ENCODE data around the gene C1orf53. TPM values are rescaled to one million over a fixed set of nuclear protein-coding genes. Genes with fewer than 3 reads are reported as not detected.

The C1orf53 gene
- total and polyA plus RNA-seq, 5 experiments from 2014 or later = 1.4 to 2.7 TPM; not detected in 3

DNA sequence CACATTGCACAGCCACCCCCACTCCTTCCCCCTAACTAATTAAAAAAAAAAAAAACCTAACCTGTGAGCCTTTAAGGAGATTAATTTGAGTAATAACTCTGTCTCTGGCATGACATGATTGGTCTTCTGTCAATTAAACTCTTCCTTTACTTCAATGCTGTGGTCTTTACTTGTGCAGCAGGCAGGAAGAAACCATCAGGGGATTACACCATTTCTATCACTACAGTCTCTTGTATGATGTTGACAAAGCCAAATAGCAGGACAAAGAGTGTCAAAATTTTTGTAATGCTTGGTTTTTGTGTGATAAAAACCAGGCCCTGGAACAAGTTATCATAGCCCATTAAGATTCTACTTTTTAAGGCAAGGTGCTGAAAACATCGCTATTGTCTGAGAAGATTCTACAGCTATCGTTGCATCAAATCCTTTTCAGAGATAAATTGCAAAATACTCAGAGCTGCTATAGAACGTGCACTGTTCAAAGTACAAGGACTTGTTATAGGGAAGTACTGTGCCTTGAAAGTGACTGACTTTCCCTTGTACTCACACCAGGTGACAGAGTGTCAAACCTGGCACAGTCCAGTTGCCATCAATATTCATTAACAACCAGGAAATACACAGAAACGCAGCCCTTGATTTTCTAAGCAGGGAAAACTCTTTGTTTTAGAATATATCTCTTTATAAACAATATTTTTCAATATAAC is 52.4 kb downstream of the C1orf53 start:
- no peak for ATAC-seq
- Mint-ChIP-seq H3K36me3 (no peaks in the 10 kb centered on the region), H3K4me3 (no peak overlapping the region), H3K9me3 (peaks cover 0 to 4% (median 0%) of the 10 kb centered on the region in 9 donors), H3K27me3 (no peaks in the 10 kb centered on the region), H3K27ac (no peak overlapping the region), H3K4me1 (peaks cover 2 to 11% (median 7%) of the 10 kb centered on the region in 4 donors)
- no peak for DNase-seq
- POLR2A ChIA-PET = no interaction called here

DNA sequence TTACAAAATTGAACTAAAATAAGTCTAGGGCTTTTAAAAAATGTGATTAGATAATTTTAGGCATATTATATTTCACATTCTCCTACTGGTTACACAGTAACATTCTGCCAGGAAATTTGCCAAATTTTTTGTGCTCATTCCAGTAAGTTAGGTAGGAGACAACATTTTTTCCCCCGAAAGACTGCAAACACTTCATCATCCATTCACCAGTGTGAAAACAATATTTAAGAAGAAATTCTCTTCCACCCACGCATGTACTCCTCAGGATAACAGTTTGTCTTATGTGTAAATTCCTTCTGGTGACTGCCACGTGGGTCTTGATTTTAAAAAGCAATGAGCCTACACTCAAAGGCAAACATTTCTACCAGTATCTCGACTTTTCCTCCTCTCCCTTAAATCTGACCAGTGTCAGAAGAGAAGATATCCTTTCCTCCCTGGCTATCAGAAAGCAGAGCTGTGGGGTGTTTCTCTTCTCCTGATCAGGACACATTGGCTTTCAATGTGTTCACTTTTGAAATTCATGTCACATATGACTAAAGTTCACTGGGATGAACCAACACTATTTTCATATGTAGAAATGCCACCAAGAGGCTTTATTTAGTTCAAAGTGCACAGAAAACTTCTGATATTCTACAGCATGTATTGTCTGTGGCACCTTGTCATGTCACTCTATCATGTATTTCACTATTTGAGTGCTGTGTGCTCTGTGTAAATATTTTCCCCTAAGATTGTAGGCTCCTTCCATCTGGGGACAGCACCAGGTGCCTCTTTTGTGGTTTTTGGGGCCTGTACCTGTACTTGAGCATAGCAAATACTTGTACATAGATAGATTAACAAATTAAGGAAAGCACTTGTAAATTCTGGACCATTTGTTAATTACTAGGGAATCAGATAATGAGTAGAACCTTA is 53.3 kb downstream of the C1orf53 start:
- no peak overlapping the region for H3K4me3 Mint-ChIP-seq
- peaks cover 0 to 9% (median 5%) of the 10 kb centered on the region in 4 donors for H3K4me1 Mint-ChIP-seq
- no peak for DNase-seq
- POLR2A ChIA-PET = no interaction called here
- no peak for ATAC-seq
- peak overlapping the region in 1 of 10 donors; percentile 1 for H3K27ac Mint-ChIP-seq
- no peaks in the 10 kb centered on the region for H3K27me3 Mint-ChIP-seq
- H3K9me3 Mint-ChIP-seq = no peaks in the 10 kb centered on the region
- H3K36me3 Mint-ChIP-seq = no peaks in the 10 kb centered on the region

Other genes starting within 250 kb of the C1orf53 start
- gene DENND1B, start 127.2 kb upstream of the C1orf53 start, total RNA-seq = 10 to 100 TPM; 10.5 to 14.0 TPM
- gene DENND1B, start 127.2 kb upstream of the C1orf53 start, polyA plus RNA-seq = 1 to 10 TPM; 5.5 to 9.4 (median 8.0) TPM
- gene LHX9, start 14.7 kb downstream of the C1orf53 start, total RNA-seq = not detected
- gene LHX9, start 14.7 kb downstream of the C1orf53 start, polyA plus RNA-seq = not detected